ENCODE data around the gene SRD5A3.
"Not testable (repeated sequence)": the region's sequence is repeated elsewhere in the genome, so short reads cannot be mapped to it uniquely, and the experiment has no call there.

The SRD5A3 gene

DNA sequence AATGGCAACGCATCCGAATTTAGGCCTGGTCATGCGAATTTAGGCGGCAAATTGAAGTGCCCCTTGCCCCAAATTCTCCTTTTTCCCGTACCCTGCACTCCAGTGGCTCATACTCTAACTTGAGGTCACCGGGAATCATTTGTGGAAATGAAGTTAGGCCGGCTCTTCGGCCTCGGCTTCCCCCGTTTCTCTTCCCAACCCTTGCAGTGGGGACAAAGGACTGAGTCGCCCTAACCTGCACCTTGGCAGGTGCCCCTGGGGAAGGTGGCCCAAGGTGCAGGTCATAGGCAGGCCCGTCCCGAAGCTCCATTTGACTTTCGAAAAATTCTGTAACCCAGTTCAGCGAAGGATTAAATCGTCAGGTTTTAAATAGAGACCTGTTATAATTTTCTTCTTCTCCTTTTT, 811 bp downstream of the SRD5A3 start:
- no peak for DNase-seq (ENCODE audit: low read depth)

DNA sequence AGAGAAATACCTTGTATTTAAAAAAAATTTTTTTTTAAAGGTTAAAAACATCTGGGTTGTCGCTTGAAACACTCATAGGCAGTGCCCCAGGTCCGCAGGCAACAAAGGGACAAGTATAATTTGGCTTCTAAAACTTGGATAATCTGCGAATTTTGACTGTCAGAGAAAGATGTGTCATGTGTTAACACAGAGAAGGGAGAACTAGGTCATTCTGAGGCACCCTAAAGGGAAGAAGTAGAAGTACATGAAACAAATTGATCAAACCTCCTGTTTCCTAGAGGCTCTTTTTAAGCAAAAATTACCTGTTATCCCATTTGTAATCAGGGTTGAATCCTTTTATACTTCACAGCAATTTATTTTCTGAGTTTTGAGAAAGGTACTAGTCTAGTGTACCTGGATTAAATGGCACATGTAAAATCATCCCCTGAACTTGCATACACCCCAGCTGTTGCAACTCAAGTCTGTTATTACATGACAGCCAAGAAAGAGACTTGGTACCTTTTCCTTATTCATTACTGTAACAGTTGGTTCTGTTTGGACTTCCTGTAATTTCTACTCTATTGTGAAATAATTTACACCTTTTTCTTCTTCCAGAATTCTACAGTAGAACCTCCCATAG, 1.7 kb downstream of the SRD5A3 start:
- no peak for DNase-seq (ENCODE audit: low read depth)

DNA sequence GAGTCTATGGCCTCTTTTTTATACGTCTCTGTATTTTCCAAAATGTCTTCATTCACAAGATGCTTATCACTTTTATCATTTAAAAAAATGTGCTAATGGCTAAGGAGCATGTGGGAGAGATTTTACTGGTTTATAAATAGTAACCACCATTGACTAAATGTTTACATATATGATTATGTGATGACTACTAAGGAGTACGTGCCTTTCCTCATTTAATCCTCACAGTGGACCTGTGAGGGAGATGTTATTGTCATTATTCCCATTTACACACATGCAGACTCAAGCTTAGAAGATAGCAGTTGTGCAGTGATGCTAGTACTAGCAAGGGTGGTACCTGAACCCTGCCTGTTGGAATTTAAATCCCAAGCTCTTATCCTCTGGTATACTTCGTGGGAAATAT, 2.4 kb downstream of the SRD5A3 start:
- DNase-seq (ENCODE audit: low read depth): no peak

DNA sequence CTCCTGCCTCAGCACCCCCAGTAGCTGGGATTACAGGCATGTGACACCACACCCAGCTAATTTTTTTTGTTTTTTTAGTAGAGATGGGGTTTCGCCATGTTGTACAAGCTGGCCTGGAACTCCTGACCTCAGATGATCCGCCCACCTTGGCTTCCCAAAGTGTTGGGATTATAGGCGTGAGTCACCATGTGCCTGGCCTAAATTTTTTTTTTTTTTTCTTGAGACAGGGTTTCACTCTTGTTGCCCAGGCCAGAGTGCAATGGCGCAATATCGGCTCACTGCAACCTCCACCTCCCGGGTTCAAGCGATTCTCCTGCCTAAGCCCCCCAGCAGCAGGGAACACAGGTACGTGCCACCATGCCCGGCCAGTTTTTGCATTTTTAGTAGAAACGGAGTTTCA, 4.8 kb downstream of the SRD5A3 start:
- not testable (repeated sequence) for DNase-seq (ENCODE audit: low read depth)

DNA sequence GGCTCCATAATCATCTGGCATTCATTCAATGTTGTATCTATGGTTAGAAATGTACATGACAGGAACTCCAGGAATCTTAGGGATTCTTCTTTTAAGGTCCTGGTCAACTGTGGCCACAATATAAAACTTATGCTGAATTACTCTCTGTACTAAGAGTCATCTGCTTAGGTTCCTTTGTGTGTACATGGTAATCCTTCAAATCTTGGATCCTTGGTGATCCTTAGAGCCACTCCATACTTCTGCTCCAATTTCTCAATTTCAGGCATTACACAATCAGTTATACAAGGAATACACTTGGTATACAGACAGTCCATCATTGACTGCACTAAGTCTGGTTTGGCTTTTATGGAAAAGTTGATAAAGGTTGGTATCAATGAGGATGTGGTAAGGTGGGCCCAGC, 5.8 kb downstream of the SRD5A3 start:
- no peak for DNase-seq (ENCODE audit: low read depth)

DNA sequence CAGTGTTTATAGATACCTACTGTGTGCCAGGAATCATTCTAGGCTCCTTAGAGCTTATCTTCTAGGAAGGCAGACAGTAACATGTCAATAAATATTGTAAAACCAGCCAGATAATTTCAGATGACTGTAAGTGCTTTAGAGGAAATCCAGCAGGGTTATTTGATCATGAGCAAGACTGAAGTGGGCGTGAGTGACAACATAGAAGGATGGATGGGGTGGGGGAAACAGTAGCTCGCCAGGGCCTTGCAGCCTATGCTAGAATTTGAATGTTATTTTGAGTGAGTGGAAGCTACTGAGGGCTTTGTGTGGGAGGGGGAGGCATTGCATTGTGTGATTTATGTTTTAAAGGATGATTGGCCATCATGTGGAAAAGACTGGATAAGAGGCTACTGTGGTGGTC, 6.7 kb downstream of the SRD5A3 start:
- no peak for DNase-seq (ENCODE audit: low read depth)

DNA sequence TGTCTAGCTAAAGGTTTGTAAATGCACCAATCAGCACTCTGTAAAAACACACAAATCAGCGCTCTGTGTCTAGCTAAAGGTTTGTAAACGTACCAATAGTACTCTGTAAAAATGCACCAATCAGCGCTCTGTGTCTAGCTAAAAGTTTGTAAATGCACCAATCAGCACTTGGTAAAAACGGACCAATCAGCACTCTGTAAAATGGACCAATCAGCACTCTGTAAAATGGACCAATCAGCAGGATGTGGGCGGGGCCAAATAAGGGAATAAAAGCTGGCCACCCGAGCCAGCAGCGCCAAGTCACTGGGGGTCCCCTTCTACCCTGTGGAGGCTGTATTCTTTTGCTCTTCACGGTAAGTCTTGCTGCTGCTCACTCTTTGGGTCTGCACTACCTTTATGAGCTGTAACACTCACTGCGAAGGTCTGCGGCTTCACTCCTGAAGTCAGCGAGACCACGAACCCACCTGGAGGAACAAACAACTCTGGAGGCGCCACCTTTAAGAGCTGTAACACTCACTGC, 7.2 kb downstream of the SRD5A3 start:
- not testable (repeated sequence) for DNase-seq (ENCODE audit: low read depth)

DNA sequence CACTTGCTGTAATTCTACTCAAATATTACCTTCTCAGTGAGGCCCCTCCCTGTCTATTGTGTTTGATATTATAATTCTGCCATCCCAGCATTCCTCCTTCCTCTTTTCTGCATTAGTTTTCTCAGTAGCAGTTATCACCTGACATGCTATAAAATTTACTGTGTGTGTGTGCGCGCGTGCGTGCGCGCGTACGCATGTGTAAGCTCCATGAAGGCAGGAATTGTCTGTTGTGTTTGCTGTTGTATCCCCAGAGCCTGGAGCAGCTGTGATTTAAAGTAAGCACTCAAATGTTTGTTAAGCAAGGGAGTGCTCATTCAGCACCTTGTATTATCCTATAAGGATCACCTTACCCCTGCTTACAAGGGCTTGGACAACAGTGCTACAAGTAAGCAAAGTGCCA, 8.6 kb downstream of the SRD5A3 start:
- DNase-seq (ENCODE audit: low read depth): no peak

DNA sequence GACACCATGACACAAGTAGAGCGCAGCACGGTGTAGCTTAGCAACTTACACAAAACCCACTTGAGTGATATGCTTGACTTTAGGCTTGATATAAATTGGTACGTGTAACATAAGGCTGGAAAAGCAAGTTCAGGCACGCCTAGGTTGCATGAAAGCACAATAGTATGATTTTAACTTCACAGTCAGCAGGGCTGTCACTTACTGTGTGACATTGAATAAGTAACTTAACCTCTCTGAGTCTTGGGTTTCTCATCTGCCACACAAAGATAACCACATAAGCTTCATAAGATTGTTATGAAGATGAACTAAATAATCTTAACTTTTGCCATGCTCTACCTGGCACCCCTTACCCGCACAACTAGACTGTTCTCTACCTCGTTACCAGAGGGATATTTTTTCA, 9.5 kb downstream of the SRD5A3 start:
- DNase-seq (ENCODE audit: low read depth): no peak

DNA sequence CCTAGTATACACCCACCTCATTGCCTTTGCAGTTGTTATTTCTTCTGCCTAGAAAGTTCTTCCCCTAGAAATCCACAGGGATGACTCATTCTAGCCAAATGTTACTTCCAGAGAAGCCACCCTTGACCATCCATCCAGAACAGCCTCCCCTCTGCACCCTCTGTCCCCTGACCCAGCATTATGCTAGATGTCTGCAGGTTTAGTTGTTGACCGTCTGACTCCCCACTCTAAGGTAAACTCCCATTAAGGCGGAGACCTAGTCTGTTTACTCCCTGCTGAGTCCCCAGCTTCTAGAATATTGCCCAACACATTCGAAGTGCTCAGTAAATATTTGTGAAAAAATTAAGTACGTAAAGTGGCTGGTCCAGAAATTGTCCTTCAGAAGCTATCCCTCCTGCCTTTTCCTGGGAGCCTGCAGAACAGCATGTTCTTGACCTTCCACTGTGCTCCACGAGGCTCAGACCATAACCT, 11.0 kb downstream of the SRD5A3 start:
- no peak for DNase-seq (ENCODE audit: low read depth)

DNA sequence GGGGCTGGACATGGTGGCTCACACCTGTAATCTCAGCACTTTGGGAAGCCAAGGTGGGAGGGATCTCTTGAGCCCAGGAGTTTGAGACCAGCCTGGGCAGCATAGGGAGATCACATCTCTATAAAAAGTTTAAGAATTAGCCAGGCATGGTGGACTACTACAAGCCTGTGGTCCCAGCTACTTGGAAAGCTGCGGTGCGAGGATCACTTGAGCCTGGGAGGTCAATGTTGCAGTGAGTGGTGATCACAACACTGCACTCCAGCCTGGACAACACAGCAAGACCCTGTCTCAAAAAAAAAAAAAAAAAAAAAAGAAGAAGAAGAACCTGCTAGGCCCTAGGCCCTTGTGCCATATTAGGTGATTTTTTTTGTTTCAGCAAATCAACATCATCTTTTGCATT, 12.2 kb downstream of the SRD5A3 start:
- DNase-seq (ENCODE audit: low read depth): no peak

DNA sequence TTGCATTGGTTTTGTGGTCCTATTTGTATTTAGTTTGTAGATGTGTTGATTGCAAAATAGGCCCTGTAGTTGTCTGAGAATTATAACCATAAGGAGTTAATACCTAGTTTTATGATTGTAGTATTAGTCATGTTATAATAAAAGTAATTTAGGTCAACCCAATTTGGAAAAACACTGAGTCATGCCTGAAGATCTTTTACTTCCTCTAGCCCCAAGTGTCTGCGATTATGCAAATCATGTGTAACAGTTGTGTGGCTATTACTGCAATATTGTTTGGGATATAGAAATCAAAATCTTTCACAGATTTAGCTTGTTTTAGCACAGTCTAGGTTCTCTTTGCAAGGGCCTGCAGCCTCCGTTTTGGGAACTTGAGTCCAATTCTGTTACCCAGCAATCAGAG, 12.6 kb downstream of the SRD5A3 start:
- DNase-seq (ENCODE audit: low read depth): no peak

DNA sequence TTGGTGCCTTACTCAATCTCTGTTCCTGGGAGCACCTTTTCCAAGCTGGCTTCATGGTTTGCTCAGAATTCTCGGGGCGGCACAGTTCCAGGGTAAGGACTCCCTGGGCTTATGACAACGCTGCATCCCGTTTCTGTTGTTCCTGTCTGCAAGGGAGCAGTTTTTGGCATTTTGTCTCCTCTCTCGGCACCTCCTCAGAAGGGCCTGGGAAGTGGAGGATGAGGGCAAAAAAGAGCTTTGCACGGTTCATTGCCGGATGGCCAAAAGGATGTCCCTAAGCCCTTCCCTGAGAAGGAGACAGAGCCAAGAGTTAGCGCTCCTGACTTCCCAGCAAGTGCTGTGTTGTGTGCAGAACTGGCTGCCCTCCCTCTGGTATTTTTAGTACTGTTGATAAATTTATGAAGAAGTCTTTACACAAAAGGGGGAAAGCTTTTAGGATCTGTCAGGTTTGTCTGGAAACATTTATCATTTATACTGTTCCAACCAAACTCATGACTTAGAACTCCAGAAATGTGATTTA, 13.4 kb downstream of the SRD5A3 start:
- DNase-seq (ENCODE audit: low read depth): no peak

DNA sequence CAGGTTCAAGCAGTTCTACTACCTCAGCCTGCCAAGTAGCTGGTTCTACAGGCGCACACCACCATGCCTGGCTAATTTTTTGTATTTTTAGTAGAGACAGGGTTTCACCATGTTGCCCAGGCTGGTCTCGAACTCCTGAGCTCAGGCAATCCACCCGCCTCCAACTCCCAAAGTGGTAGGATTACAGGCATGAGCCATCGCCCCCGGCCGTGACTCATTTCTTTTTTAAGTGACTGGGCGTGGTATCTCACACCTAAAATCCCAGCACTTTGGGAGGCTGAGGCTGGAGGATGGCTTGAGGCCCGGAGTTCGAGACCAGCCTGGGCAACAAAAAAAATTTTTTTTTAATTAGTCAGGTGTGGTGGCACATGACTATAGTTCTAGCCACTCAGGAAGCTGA, 16.9 kb downstream of the SRD5A3 start:
- DNase-seq (ENCODE audit: low read depth): not testable (repeated sequence)

DNA sequence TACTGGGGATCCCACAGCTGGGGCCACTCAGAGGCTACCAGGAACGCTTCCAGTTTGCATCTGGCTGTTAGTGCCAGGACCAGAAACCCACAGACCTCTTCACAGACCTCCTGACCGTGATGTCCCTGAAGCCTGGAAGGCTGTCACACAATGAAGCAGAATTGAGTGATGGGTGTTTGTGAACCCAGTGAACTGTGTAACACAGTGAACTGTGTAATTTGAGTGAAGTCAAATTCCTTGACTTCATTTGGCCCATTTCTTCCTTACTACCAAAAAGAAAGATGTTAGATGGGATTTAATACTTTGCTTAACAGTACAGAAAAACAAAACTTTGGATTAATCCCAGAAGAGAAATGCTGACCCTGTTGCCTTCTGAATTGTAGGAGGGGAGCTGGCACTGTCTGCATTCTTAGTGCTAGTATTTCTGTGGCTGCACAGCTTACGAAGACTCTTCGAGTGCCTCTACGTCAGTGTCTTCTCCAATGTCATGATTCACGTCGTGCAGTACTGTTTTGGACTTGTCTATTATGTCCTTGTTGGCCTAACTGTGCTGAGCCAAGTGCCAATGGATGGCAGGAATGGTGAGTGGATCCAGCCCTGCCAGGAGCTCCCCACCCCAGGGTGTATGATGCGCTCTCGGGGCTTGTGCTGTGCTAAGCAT, 17.8 kb downstream of the SRD5A3 start:
- DNase-seq (ENCODE audit: low read depth): no peak

DNA sequence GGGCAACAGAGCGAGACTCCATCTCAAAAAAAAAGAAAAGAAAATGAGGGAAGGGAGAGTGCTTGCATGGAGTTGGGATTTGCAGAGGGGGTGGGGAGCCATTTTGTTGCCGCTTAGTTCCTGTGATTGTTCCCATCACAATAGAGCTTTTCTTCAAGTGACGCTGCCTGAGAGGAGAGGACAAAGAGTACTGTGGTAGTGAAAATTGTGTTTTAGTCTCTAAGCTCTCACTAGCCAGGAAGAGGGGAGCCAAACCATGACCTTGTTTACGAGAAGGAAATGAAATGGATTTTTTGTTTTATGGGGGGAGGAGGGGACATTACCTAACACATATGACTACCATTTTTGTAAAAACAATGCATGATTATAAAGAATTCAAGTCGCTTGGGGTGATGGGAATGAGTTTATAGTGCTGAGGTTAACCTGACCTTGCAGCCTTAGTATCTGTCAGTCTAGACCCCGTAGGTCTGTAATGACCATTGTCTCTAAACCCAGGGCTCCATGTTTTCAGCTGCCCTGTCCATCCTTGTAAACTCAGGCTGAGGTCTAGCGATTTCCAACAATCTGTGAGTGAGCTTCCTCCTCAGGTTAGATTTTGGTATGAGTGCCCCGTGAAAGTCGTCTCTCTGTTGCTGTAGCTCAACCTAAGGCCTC, 18.8 kb downstream of the SRD5A3 start:
- DNase-seq (ENCODE audit: low read depth): no peak

DNA sequence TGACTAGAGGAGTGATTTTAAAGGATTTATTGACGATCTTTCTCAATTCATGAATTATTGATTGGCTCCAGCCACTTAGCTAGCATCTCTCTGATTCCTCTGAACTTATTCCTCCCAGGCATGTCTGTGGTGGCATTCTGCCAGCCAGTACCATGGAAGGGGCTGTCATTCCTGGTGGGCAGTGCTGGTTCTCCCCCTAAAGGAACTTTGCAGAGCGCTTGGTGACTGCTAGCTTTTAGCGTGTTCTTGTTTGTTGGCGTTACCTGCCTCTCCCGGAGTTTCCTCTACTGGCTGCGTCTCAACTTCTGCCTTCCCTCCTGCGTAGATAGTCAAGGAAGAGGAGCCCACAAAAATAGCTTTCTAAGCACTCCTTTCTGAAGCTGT, 19.3 kb downstream of the SRD5A3 start:
- DNase-seq (ENCODE audit: low read depth): no peak

DNA sequence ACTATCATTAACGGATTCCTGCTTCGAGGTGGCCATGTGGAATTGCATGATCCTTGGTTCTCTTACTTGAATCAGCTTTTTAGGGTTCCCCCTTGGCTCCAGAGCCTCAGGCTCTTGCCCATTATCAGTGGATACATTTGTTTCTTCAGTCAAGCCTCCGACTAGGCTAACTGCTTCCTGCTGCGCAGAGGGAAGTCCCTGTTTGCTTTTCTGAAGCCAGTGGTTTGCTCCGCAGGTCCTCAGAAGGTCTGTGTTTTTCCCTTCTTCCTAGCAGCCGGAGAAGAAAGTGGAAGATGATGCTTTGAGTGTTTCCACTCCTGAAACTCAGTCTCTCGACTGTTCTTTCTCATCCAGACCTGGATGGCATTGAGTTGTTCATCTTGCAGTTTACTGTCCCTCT, 20.6 kb downstream of the SRD5A3 start:
- no peak for DNase-seq (ENCODE audit: low read depth)

DNA sequence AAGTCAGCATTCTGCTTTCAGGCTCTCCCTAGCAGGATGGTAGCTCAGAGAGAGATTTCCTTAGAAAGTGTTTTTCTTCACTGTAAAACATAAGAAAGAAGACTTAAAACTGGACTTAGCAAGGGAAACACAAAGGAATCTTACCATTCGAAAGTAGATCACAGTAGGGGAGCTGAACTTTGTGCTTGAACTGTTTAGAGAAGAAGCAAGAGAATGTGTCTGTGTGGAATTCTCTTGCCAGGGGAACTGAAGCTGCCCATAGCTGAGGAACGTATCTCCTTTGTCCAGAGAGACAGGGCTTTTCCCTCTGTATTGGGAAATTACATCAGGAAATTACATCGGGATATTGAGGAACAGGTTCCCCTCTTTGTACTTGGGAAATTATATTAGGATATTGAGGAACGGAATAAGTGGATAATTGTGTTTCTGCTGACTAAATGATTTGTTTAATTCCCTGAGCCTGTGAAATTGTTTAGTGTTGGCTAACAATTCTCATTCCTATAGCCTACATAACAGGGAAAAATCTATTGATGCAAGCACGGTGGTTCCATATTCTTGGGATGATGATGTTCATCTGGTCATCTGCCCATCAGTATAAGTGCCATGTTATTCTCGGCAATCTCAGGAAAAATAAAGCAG, 21.2 kb downstream of the SRD5A3 start:
- no peak for DNase-seq (ENCODE audit: low read depth)

DNA sequence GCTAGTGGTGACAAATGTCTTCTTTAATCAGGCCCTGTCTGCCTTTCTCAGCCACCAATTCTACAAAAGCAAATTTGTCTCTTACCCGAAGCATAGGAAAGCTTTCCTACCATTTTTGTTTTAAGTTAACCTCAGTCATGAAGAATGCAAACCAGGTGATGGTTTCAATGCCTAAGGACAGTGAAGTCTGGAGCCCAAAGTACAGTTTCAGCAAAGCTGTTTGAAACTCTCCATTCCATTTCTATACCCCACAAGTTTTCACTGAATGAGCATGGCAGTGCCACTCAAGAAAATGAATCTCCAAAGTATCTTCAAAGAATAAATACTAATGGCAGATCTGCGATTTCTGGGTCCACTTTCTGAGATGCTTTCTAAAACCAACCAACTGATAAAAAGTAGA, 23.9 kb downstream of the SRD5A3 start:
- DNase-seq (ENCODE audit: low read depth): no peak

DNA sequence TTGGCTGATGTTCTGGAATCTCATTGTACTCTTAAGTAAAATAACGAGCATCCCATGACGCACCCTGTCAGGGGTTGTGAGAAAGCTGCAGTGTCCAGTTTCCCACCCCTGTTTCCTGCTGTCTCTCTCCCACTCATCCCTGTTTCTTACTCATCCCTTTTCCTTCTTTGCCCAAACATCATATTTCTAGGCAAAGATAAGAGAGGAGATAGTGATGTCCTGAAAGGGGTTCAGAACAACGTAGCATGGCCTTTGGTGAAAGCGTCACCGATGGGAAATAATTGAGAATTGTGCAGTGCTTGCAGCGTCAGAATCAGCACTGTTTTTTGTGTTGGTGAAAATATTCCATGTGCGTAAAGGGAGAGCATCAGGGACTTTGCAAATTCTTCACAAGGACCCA, 26.2 kb downstream of the SRD5A3 start:
- DNase-seq (ENCODE audit: low read depth): no peak

DNA sequence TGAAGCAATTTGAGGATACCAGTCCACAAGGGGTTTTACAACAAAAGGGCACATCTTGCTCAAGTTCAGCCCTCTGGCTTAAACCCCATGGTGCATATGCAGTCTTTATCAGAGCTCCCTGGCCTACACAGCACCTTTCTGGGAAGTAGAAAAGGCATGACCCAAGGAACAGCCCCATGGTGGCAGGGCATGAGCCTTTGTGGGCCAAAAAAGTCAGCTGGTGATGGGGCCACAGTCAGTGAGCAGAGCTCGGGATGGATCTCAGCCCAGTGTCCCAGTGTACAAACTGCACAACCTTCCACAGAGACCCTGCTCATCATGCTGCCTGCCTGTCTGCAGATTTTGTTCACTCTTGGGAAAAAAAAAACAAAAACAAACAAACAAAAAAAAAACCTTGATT, 27.4 kb downstream of the SRD5A3 start:
- no peak for DNase-seq (ENCODE audit: low read depth)

DNA sequence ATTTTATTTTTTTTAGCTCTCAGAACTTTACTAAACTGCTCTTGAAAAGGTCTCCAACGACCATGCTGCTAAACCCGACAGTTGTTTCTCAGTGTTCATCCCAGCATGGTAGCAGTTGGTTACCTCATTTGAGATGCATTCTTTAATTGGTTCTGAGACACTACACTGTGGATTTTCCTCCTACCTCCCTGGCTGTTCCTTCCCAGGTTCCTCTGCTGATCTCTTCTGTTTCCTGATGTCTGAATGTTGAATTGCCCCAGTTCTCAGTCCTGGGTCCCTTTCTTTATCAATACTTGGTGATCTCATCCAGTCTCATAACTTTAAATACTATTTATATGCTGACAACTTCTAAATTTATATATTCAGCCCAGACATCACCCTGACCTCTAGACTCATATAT, 30.7 kb downstream of the SRD5A3 start:
- DNase-seq (ENCODE audit: low read depth): no peak

Measured in stimulated activated CD8-positive, alpha-beta memory T cell treated with anti-CD3 and anti-CD28 coated beads, Interleukin-15, amount 100 ng/mL, for 24 hours (primary cell).